GM19397 (cell line): ENCODE data around the gene FBH1.
"Not testable (repeated sequence)": the region's sequence is repeated elsewhere in the genome, so short reads cannot be mapped to it uniquely, and the experiment has no call there.

Experiments used
- ATAC-seq: cut with Tn5 transposase; IDR thresholded peaks from one replicate; pipeline ENCODE4 v1.9.1; 2021; ENCODE audit warnings: mild to moderate bottlenecking, moderate library complexity; ENCODE audit not compliant: unreplicated experiment

FBH1 gene

GRCh38 chr10:5937016-5937415 is 47.0 kb downstream of the FBH1 start:
- no peak for ATAC-seq

DNA sequence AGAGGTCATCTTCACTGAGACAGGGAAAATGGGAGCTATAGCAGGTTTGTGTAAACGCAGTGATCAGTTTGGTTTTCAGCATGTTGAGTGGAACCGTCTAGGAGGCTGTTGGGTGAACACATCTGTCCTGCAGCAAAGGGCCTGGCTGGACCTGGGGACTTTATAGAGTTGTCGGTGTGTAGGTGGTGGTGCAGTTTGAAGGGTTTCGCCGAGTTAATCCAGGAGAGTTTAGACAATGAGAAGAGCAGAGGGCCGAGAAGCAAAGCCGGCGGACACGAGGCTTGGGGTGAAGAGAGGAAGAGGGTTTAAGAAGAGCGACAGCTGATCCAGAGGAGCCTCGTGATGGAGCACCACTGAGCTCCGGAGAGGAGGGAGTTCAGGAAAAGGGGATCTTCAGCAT is 48.2 kb downstream of the FBH1 start:
- ATAC-seq, result no peak

DNA sequence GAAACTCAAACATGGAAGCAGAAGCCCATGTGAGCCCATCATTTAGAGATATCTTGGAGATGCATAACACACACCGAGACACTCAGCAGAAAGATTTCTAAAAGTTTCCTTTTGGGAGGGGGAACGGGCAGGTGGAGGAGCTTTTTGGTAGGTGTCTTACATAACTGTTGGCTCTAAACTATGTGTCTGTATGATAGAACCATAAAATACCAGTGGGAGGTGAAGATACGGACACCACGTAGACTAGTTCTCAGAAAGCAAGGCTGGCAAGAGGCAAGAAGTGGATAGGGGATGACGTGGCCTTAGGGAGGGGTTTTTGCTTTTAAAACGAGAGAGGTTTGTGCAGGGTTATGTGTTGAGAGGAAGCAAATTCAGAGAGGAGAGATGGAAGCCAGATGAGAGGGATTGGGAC is 50.8 kb downstream of the FBH1 start:
- no peak for ATAC-seq

- ATAC-seq, result no peak
Observed at GRCh38 chr10:5941579-5941978, 51.5 kb downstream of the FBH1 start.

DNA sequence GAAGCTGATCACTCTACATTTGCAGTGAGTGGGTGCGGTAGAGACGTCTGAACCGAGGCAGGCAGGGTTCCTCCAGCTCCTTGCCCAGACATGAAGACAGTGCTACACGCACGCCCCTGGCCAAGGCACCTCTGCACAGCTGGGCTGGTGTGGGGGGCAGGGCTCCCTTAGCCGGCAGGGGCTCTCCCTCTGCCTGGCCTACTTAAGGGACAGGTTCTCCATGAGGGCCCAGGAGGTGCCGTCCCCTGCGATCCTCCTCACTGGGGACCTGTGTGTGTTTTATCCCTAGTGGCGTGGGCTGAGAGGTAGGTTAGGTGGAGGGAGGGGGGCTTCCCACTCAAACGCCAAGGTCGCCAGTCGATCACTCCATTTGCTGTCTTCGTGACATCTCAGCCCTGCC is 52.0 kb downstream of the FBH1 start:
- no peak for ATAC-seq

DNA sequence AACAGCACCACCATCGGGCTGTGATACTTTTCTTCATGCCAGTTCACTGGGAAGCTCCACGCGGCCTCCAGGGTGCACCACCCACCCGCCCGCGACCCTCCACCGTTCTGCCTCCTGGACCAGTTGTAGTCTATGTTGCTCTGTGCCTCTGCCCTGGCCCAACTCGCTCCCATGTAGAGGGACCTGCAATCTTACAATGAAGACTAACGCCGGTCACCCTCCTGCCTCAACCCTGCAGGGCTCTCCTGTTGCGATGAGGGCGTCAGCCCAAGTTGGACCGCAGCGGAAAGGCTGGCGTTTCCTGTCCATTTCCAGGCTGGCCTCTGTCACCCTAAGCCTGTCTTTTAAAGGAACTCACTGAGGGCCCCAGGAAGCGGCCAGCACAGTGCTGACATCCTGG is 52.4 kb downstream of the FBH1 start:
- ATAC-seq, result no peak

GRCh38 chr10:5943536-5943935 is 53.5 kb downstream of the FBH1 start:
- ATAC-seq, result no peak

DNA sequence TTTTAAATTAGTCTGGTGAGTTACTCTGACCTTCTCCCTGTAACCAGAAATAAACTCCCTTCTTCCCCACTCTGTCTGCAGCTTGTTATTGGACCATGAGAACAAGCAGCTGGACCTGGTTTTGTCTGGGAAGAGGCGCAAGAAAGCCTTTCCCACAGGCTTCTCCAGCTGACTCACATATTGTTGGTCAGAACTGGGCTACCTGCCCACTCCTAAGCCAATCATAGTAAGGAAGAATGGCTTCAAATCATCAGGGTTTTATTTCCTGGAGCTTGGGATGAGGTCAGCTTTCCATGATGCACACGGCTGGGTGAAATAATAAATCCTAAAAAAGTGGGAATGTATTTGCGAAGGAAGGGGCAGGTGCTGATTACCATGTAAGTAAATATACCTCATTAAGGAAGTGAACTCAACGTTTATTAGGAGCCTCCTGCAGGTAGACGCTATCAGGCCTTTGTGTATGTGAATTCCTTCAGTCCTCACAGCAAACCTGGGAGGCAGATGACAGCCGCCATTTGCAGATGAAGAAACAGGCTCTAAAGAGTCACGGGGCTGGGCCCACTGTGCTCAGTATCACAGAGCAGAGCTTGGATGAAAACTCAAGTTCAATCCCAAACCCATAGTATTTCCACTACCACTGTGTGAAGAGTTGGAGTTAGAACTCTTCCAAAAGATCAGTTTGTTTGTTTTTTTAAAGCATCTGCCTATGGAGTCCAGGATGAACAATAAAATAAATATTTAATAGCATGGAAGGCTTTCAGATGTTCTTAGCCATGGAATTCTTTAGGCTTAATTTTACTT is 54.5 kb downstream of the FBH1 start:
- no peak for ATAC-seq

- ATAC-seq, result no peak
Observed at GRCh38 chr10:5945190-5945509, 55.1 kb downstream of the FBH1 start.

GRCh38 chr10:5945561-5946418 is 55.7 kb downstream of the FBH1 start:
- ATAC-seq, result no peak

GRCh38 chr10:5946419-5946775 is 56.4 kb downstream of the FBH1 start:
- ATAC-seq, result not testable (repeated sequence)

GRCh38 chr10:5946786-5947185 is 56.7 kb downstream of the FBH1 start:
- ATAC-seq, result no peak

GRCh38 chr10:5947471-5948207 is 57.6 kb downstream of the FBH1 start:
- ATAC-seq, result no peak

DNA sequence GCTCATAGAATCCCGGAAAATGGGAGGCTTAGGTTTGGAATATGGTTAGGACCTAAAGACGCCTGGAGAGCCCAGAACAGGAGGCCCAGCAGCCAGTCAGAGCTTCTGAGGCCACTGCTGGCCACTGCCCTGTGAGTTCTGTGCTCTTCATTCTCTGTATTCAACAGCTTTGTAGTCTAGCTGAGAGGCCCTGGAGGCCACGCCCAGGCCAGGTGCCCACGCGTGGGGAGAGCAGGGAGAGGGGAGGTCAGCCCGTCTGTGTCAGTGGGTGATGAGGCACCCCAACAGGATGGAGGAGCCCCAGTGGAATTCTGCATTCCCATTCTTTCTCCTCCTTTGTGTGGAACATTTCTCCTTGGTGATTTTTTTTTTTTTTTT is 58.2 kb downstream of the FBH1 start:
- ATAC-seq, result no peak

DNA sequence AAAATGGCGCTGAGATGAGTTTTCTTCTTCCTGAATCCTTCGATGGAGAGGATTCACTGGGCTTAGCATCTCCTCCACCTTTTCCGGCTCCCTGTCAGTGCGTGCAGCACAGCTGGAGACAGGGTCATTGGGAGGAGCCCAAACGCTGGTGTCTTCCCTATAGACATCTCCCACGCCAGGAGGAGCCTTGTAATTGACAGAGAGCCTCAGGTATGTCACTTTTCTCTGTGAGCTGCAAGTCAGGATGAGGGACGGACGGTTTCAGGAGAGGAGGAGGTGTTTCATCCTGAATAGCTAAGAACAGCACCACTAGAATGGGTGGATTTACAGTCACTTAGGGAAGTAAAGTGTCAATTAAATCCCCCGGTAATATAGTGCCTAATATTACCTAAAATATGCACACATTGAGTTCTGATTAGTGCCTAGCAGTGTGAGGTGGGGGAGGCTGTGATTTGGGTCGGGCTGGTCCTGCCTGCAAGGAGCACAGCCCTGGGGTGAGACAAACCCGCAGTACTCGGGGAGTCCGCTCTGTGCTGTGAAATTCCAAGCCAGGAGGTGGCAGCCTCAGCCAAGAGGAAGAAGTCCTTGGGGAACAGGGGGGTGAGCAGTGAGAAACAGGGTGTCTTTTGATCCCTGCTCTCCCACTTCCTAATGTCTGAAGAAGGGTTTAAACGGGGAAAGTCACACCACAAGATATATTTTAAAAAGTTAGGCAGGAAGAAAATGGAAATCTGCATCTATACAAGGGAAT is 59.1 kb downstream of the FBH1 start:
- no peak for ATAC-seq

DNA sequence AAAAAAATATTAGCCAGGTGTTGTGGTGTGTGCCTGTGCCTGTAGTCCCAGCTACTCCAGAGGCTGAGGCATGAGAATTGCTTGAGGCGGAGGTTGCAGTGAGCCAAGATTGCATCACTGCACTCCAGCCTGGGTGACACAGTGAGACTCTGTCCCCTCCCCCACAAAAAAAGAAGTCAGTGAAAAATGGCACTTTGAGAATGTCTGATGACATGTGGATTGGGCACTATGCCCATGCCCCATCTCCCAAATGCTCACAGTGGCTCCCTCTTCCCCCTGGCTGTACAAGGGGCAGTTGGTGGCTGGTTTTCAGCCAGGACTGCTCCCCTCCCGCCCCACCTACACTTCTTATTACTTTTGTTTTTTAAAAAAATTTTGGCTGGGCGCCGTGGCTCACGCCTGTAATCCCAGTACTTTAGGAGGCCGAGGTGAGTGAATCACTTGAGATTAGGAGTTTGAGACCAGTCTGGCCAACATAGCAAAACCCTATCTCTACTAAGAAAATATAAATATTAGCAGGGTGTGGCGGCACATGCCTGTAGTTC is 61.2 kb downstream of the FBH1 start:
- no peak for ATAC-seq

DNA sequence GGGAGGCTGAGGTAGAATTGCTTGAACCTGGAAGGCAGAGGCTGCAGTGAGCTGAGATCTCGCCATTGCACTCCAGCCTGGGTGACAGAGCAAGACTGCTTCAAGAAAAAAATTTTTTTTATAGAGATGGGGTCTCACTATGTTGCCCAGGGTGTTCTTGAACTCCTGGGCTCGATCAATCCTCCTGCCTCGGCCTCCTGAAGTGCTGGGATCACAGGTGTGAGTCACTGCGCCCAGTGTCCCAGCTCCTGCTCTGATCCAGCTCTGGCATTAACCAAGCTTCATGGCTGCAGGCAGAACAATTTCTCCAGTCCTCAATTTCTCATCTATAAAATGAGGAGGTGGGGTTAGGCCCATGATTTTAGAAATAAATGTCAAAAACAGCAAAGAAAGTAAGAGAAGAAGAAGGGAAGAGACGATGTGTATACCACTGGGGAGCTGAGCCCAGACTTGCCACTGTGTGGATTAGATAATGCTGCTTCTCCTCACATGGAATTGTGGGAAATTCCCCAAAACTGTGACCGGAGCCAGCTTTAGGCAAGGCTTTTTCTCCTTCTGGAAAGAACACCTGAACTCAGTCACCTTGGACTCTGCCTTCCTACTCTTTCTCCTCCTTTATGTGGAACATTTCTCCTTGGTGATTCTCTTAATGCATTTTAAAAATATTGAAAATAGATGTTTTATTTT is 61.8 kb downstream of the FBH1 start:
- ATAC-seq, result no peak

DNA sequence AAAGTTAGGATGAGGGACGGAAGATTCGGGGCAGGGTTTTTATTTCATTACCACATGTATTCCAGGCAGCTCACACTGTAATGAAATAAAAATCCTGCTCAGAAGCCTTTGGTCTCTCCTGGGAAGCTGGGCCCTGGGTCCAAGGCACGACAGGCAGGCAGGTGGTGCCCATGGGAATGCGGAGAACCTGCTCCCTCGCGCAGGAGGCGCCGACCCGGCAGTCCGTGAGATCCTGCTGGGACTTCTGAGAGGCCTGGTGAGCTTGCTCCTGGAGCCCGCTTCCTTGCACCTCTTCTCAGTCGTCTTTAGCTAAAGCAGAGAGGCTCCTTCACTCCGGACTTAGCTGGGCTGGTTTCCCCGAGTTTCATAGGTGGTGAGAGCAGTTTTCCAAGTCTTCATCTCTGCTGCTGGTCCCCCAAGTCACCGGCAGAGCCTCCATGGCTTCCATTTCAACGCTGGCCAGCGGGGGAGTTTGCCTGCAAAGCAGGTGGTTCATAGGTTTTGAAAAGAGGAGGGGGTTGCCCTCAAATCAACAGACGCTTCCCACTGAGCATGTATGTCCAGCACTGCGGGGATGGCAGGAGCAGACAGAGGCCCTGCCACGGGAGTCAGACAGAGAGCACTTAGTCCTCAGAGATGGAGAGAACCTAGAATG is 62.8 kb downstream of the FBH1 start:
- no peak for ATAC-seq

GRCh38 chr10:5953676-5954075 is 63.6 kb downstream of the FBH1 start:
- ATAC-seq, result no peak
